Panc1 (cell line): ENCODE measurements around the gene SOX8. TPM values are rescaled to one million over a fixed set of nuclear protein-coding genes. Genes with fewer than 3 reads are reported as not detected.
A peak's percentile ranks its signal among the peaks of the same experiment; 100 is the strongest.

Experiments
- ATAC-seq: fragments of 200-7000 bp; cut with Tn5 transposase; 2 replicates; pipeline ENCODE4 v1.9.1; 2020; ENCODE audit warnings: mild to moderate bottlenecking, moderate library complexity
- Bru-seq: library from RNA; stranded (reverse); fragments of 400-500 nt; gene quantifications from one replicate; lab custom pipeline; 2021; lab: Mats Ljungman, UMichigan
- BruChase-seq, 2 experiments: library from RNA; stranded (reverse); fragments of 400-500 nt; gene quantifications; one replicate each; lab custom pipeline; 2021; lab: Mats Ljungman, UMichigan
- BruUV-seq: library from RNA; stranded (reverse); fragments of 400-500 nt; replicated peaks from 2 replicates; lab custom pipeline; 2021; lab: Mats Ljungman, UMichigan
- CTCF ChIA-PET: fragments of 300-600 bp; sonication (Branson Sonifier 250); formaldehyde crosslinking; loops from one replicate; lab custom pipeline; 2022; ENCODE audit warnings: antibody characterized with exemption; lab: Charles Lee
- POLR2A ChIA-PET: fragments of 300-600 bp; sonication (Branson Sonifier 250); formaldehyde crosslinking; loops from one replicate; lab custom pipeline; 2022; ENCODE audit warnings: antibody characterized with exemption; lab: Charles Lee
- DNase-seq: peaks from one replicate; pipeline ENCODE4 v3.0.0-alpha.2; 2010; ENCODE audit warnings: low read depth, low spot score
- H3K27ac ChIP-seq: 2 replicates; pipeline ENCODE4 v1.5.1; 2011; ENCODE audit warnings: mild to moderate bottlenecking, low read length, inconsistent platforms
- H3K27me3 ChIP-seq: fragments of 200-500 bp; sonication (Bioruptor generic); 2 replicates; pipeline ENCODE4 v1.6.0; 2014; ENCODE audit warnings: low read length, inconsistent platforms; ENCODE audit not compliant: control insufficient read depth, insufficient read depth
- H3K36me3 ChIP-seq: fragments of 200-500 bp; sonication (Bioruptor generic); 2 replicates; pipeline ENCODE4 v1.5.1; 2014; ENCODE audit warnings: inconsistent platforms, mild to moderate bottlenecking, low read length, moderate library complexity; ENCODE audit not compliant: control insufficient read depth, insufficient read depth
- H3K4me1 ChIP-seq: 2 replicates; pipeline ENCODE4 v1.5.1; 2011; ENCODE audit warnings: inconsistent platforms, mild to moderate bottlenecking, low read length, moderate library complexity; ENCODE audit not compliant: control insufficient read depth, insufficient read depth
- H3K4me3 ChIP-seq, 2 experiments: 2 replicates each; pipeline ENCODE4 v1.5.1; 2011 to 2012; ENCODE audit warnings: low read depth in 2 of 2, low read length in 2 of 2, mild to moderate bottlenecking in 2 of 2, inconsistent platforms in 1 of 2, moderate library complexity in 1 of 2
- H3K9me3 ChIP-seq: fragments of 200-500 bp; sonication (Bioruptor generic); 2 replicates; pipeline ENCODE4 v1.5.1; 2014; ENCODE audit warnings: low read depth, mild to moderate bottlenecking, inconsistent platforms, low read length, moderate library complexity; ENCODE audit not compliant: control insufficient read depth, insufficient read depth
- POLR2AphosphoS5 ChIP-seq: IDR thresholded peaks from 2 replicates; pipeline ENCODE4 v1.6.1; 2012; ENCODE audit warnings: mild to moderate bottlenecking, low read depth, low read length, moderate library complexity
- SIN3A ChIP-seq: IDR thresholded peaks from 2 replicates; pipeline ENCODE4 v1.6.1; 2012; ENCODE audit warnings: low read depth, mild to moderate bottlenecking, low read length, moderate library complexity, borderline replicate concordance; ENCODE audit not compliant: insufficient read depth
- TCF7L2 ChIP-seq: IDR thresholded peaks from 2 replicates; pipeline ENCODE4 v1.6.1; 2011; ENCODE audit warnings: mild to moderate bottlenecking, low read depth, low read length, inconsistent platforms
- in situ Hi-C: cut with HindIII; loops from 2 replicates; pipeline ENCODE4 v1.10.0; 2016; ENCODE audit warnings: low sequenced_read_pairs, low pct_unique_long_range_greater_than_20kb
- intact Hi-C: fragments of 100-400 bp; cut with micrococcal nuclease; formaldehyde crosslinking; loops from one replicate; pipeline ENCODE4 v1.10.0; 2022; ENCODE audit not compliant: unreplicated experiment
- long read RNA-seq: library from polyadenylated mRNA; unstranded; transcript quantifications from one replicate; pipeline ENCODE4 v2.0.0, GENCODE V29; 2021; ENCODE audit not compliant: unreplicated experiment
- polyA plus RNA-seq: library from polyadenylated mRNA; unstranded; fragments of >200 nt; gene quantifications from one replicate; pipeline ENCODE4 v1.2.1, GENCODE V29; 2012; ENCODE audit warnings: missing spikeins; ENCODE audit not compliant: insufficient read length
- total RNA-seq: library from RNA; stranded (reverse); gene quantifications from one replicate; pipeline ENCODE4 v1.2.1, GENCODE V29; 2021; ENCODE audit not compliant: unreplicated experiment
- TF ChIP-seq, protein P1 (sequence below): fragments of 450-650 bp; IDR thresholded peaks from 2 replicates; pipeline ENCODE4 v1.5.1; 2017; ENCODE audit warnings: mild to moderate bottlenecking
- TF ChIP-seq, protein P2 (sequence below), 2 experiments: IDR thresholded peaks; 2 replicates each; pipeline ENCODE4 v1.6.1; 2011 to 2012; ENCODE audit warnings: low read depth in 2 of 2, control low read depth in 1 of 2, low read length in 1 of 2, mild to moderate bottlenecking in 1 of 2, moderate library complexity in 1 of 2; ENCODE audit not compliant: insufficient read depth in 1 of 2

Gene SOX8
- 1.8 TPM for total RNA-seq
- 4.5 TPM for polyA plus RNA-seq
- percentile 25 among the genes with signal in this experiment for Bru-seq, nascent RNA
- percentile 40 among the genes with signal in this experiment for BruChase-seq, experiment 1, labeled RNA remaining after a 2-hour chase
- BruChase-seq, experiment 2, labeled RNA remaining after a 6-hour chase: percentile 45 among the genes with signal in this experiment
- long read RNA-seq, partial matches to known transcripts: 0 of 5 reads
- long read RNA-seq, other reads (novel, unspliced or antisense): 4 of 5 reads

DNA sequence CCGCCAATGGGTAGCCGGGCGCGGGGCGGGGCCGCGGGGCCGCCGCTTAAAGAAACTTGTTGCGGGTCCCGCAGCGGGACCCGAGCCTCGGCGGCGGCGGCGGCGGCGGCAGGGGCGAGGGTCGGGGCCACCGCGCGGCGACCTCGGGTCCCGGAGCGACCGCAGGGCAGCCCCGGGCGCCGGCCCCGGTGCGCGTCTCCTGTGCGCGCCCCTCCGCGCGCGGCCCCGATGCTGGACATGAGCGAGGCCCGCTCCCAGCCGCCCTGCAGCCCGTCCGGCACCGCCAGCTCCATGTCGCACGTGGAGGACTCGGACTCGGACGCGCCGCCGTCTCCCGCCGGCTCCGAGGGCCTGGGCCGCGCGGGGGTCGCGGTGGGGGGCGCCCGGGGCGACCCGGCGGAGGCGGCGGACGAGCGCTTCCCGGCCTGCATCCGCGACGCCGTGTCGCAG lies at the start of gene SOX8:
SOX8 (plus strand) TSS at position 76 of the 450 bp plus-strand sequence; CDS start at position 229, 153 bp downstream.
- intact Hi-C loops (no loop called here), in situ Hi-C loops (no loop called here)
- no peak for DNase-seq
- BruUV-seq: no TSS peak
- TF ChIP-seq TCF7L2 (no peak), SIN3A (no peak), POLR2AphosphoS5 (no peak)
- TF ChIP-seq, protein P1, sequence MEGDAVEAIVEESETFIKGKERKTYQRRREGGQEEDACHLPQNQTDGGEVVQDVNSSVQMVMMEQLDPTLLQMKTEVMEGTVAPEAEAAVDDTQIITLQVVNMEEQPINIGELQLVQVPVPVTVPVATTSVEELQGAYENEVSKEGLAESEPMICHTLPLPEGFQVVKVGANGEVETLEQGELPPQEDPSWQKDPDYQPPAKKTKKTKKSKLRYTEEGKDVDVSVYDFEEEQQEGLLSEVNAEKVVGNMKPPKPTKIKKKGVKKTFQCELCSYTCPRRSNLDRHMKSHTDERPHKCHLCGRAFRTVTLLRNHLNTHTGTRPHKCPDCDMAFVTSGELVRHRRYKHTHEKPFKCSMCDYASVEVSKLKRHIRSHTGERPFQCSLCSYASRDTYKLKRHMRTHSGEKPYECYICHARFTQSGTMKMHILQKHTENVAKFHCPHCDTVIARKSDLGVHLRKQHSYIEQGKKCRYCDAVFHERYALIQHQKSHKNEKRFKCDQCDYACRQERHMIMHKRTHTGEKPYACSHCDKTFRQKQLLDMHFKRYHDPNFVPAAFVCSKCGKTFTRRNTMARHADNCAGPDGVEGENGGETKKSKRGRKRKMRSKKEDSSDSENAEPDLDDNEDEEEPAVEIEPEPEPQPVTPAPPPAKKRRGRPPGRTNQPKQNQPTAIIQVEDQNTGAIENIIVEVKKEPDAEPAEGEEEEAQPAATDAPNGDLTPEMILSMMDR: no peak
- TF ChIP-seq, protein P2, sequence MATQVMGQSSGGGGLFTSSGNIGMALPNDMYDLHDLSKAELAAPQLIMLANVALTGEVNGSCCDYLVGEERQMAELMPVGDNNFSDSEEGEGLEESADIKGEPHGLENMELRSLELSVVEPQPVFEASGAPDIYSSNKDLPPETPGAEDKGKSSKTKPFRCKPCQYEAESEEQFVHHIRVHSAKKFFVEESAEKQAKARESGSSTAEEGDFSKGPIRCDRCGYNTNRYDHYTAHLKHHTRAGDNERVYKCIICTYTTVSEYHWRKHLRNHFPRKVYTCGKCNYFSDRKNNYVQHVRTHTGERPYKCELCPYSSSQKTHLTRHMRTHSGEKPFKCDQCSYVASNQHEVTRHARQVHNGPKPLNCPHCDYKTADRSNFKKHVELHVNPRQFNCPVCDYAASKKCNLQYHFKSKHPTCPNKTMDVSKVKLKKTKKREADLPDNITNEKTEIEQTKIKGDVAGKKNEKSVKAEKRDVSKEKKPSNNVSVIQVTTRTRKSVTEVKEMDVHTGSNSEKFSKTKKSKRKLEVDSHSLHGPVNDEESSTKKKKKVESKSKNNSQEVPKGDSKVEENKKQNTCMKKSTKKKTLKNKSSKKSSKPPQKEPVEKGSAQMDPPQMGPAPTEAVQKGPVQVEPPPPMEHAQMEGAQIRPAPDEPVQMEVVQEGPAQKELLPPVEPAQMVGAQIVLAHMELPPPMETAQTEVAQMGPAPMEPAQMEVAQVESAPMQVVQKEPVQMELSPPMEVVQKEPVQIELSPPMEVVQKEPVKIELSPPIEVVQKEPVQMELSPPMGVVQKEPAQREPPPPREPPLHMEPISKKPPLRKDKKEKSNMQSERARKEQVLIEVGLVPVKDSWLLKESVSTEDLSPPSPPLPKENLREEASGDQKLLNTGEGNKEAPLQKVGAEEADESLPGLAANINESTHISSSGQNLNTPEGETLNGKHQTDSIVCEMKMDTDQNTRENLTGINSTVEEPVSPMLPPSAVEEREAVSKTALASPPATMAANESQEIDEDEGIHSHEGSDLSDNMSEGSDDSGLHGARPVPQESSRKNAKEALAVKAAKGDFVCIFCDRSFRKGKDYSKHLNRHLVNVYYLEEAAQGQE (IDR thresholded peaks at IDR 0.05; ENCODE audit: insufficient read depth in 1 of 2, low read depth in 2 of 2, low read length in 1 of 2): no peak
- ATAC-seq: peak; percentile 54
- no peaks in the 10 kb centered on the region for H3K36me3 ChIP-seq
- no peaks in the 10 kb centered on the region for H3K9me3 ChIP-seq
- peak within 1 kb of the TSS; percentile 40 to 44 for H3K4me3 ChIP-seq
- no peaks in the 10 kb centered on the region for H3K27me3 ChIP-seq
- ChIA-PET POLR2A (interaction anchor here (0.6 kb wide), 3 partner anchors 13 to 269 kb away, joined by 3 to 8 read pairs (median 4); no protein-coding TSS in a partner anchor), CTCF (interaction anchor here (0.7 kb wide), 1 partner anchor 37 kb away, joined by 5 read pairs; no protein-coding TSS in a partner anchor)
- no peaks in the 10 kb centered on the region; the same call in 1 of the 2 replicates for H3K4me1 ChIP-seq
- H3K27ac ChIP-seq: no peak within 1 kb of the TSS

DNA sequence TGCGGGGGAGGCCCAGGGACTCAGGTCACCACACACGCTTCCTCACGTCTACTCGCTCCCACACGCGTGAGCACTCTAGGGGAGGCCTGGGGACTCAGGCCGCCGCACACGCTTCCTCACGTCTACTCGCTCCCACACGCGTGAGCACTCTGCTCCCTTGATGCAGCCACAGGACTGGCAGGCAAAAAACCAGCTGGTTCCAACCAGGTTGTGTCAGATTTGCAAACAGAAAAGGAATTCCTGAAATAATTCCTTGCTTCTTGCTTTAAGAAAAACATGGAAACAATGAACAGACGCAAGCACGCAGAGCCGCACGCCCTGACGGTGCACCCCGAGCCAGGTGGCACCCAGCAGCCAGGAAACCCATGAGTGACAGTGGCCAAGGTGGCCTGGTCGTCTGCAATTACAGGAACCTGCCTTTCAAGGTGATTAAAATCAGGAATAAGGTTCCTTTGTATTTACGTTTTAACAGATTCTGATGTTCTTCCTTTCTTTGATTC lies 48.7 kb upstream of the SOX8 start:
- Histone ChIP-seq H3K27me3 (no peaks in the 10 kb centered on the region), H3K36me3 (no peaks in the 10 kb centered on the region), H3K4me1 (no peaks in the 10 kb centered on the region), H3K4me3 (no peak overlapping the region), H3K27ac (no peak overlapping the region), H3K9me3 (no peaks in the 10 kb centered on the region)
- ATAC-seq: no peak
- no peak for DNase-seq
- in situ Hi-C loops (no loop called here), intact Hi-C loops (no loop called here)
- POLR2A ChIA-PET: no interaction called here
- TF ChIP-seq TCF7L2 (no peak), POLR2AphosphoS5 (no peak), SIN3A (no peak)
- TF ChIP-seq, protein P1: no peak
- TF ChIP-seq, protein P2 (IDR thresholded peaks at IDR 0.05; ENCODE audit: insufficient read depth in 1 of 2, low read depth in 2 of 2, low read length in 1 of 2): no peak
- TSS peak; percentile 57 for BruUV-seq
- CTCF ChIA-PET: no interaction called here
